K562 (cell line): ENCODE measurements around the gene RCOR1. TPM values are rescaled to one million over a fixed set of nuclear protein-coding genes. Genes with fewer than 3 reads are reported as not detected.

Experiments used
- ATAC-seq: fragments of 200-7000 bp; cut with Tn5 transposase; 3 replicates; pipeline ENCODE4 v1.9.1; 2020; ENCODE audit warnings: moderate library complexity
- BruUV-seq: library from RNA; stranded (reverse); fragments of 400-500 nt; replicated peaks from 2 replicates; lab custom pipeline; 2021; lab: Mats Ljungman, UMichigan
- CTCF ChIA-PET: fragments of 300-600 bp; formaldehyde crosslinking; extraction: SDS; loops from one replicate; lab custom pipeline; 2021; ENCODE audit warnings: low intra/inter-chr PET ratio; lab: Yijun Ruan, JAX
- POLR2A ChIA-PET: fragments of 300-600, 350-650 bp; sonication (Branson Sonifier 250); formaldehyde crosslinking; extraction: SDS; loops from one replicate; lab custom pipeline; 2021; ENCODE audit warnings: antibody characterized with exemption, inconsistent platforms; lab: Yijun Ruan, JAX
- DNase-seq, 4 experiments: peaks; one replicate each; pipeline versions ENCODE4 v3.0.0 to v3.0.0-alpha.2; 2011 to 2018; ENCODE audit warnings: low spot score in 3 of 4, mixed read lengths in 3 of 4; ENCODE audit errors: extremely low read depth in 1 of 4
- FAIRE-seq: peaks from 2 replicates; lab custom pipeline; 2011; peaks lifted over from hg19 to GRCh38; lab: Jason Lieb, UNC
- H2AFZ ChIP-seq: 2 replicates; pipeline ENCODE4 v1.6.0; 2011; ENCODE audit warnings: low read depth, low read length, control low read depth, inconsistent platforms
- H3K27ac ChIP-seq: fragments of 200-600 bp; 3 replicates; pipeline ENCODE4 v1.8.0; 2011; ENCODE audit warnings: low read depth, mild to moderate bottlenecking, control low read depth, inconsistent platforms, low read length, moderate library complexity, mixed read lengths; ENCODE audit errors: extremely low read depth
- H3K27me3 ChIP-seq, 2 experiments: fragments of 300-600 bp in 1 of 2; 2 replicates in 1 of 2; 3 replicates in 1 of 2; pipeline versions ENCODE4 v1.6.0 to v1.8.0; 2011; ENCODE audit warnings: inconsistent platforms in 2 of 2, low read length in 2 of 2, mild to moderate bottlenecking in 1 of 2, mixed read lengths in 1 of 2, moderate library complexity in 1 of 2; ENCODE audit not compliant: control insufficient read depth in 2 of 2, insufficient read depth in 2 of 2
- H3K36me3 ChIP-seq: fragments of 300-600 bp; 3 replicates; pipeline ENCODE4 v1.8.0; 2011; ENCODE audit warnings: mild to moderate bottlenecking, low read length, inconsistent platforms; ENCODE audit not compliant: control insufficient read depth, insufficient read depth
- H3K4me1 ChIP-seq, 2 experiments: fragments of 200-600 bp in 1 of 2; replicated peaks in 1 of 2; 2 replicates in 1 of 2; 3 replicates in 1 of 2; pipeline versions ENCODE4 v1.5.1 to v1.8.0; 2011; ENCODE audit warnings: inconsistent platforms in 2 of 2, low read length in 2 of 2, mild to moderate bottlenecking in 1 of 2, mixed read lengths in 1 of 2, moderate library complexity in 1 of 2; ENCODE audit not compliant: control insufficient read depth in 2 of 2, insufficient read depth in 2 of 2
- H3K4me2 ChIP-seq: 2 replicates; pipeline ENCODE4 v1.6.1; 2011; ENCODE audit warnings: low read length, control low read depth, inconsistent platforms, mixed read lengths; ENCODE audit not compliant: insufficient read depth
- H3K4me3 ChIP-seq: fragments of 200-600 bp; sonication (generic), shearing (Covaris generic); 2 replicates; pipeline ENCODE4 v1.5.1; 2016; ENCODE audit warnings: control low read depth, inconsistent platforms
- H3K79me2 ChIP-seq: fragments of 200-600 bp; 3 replicates; pipeline ENCODE4 v1.8.0; 2011; ENCODE audit warnings: low read length, inconsistent platforms; ENCODE audit not compliant: control insufficient read depth, insufficient read depth
- H3K9ac ChIP-seq, 2 experiments: 2 replicates each; pipeline versions ENCODE4 v1.6.0 to v1.6.1; 2011; ENCODE audit warnings: low read depth in 2 of 2, low read length in 2 of 2, control low read depth in 1 of 2, inconsistent platforms in 1 of 2, mild to moderate bottlenecking in 1 of 2, mixed read lengths in 1 of 2; ENCODE audit not compliant: insufficient read depth in 1 of 2
- H3K9me1 ChIP-seq: one replicate; pipeline ENCODE4 v1.6.0; 2011; ENCODE audit warnings: inconsistent platforms, mild to moderate bottlenecking, low read length, moderate library complexity; ENCODE audit not compliant: control insufficient read depth, insufficient read depth
- H3K9me3 ChIP-seq: replicated peaks from 2 replicates; pipeline ENCODE4 v1.5.1; 2011; ENCODE audit warnings: low read depth, low read length, inconsistent platforms; ENCODE audit not compliant: control insufficient read depth, insufficient read depth
- H4K20me1 ChIP-seq: replicated peaks from 2 replicates; pipeline ENCODE4 v1.6.1; 2011; ENCODE audit warnings: low read length, inconsistent platforms, mixed read lengths; ENCODE audit not compliant: control insufficient read depth, insufficient read depth
- BMI1 ChIP-seq: fragments of 150-350 bp; IDR thresholded peaks from 2 replicates; pipeline ENCODE4 v1.6.1; 2014; ENCODE audit warnings: low read length
- IRF2 ChIP-seq: sonication (generic); formaldehyde crosslinking; IDR thresholded peaks from 2 replicates; pipeline ENCODE4 v1.8.1; 2022; ENCODE audit warnings: mild to moderate bottlenecking, missing genetic modification reagents
- JUNB ChIP-seq: fragments of 450-650 bp; formaldehyde crosslinking; conservative IDR thresholded peaks from 2 replicates; pipeline ENCODE4 v1.4.0; 2020; ENCODE audit warnings: mild to moderate bottlenecking
- MAFF ChIP-seq: IDR thresholded peaks from 2 replicates; pipeline ENCODE4 v1.6.1; 2012; ENCODE audit warnings: low read length, improper control_type of control experiment
- PPARD ChIP-seq: fragments of 250-450 bp; sonication (Bioruptor Pico); IDR thresholded peaks from 2 replicates; pipeline ENCODE4 v1.8.0; 2022; ENCODE audit warnings: inconsistent platforms, mild to moderate bottlenecking, moderate library complexity
- TCF7L2 ChIP-seq: fragments of 150-350 bp; IDR thresholded peaks from 2 replicates; pipeline ENCODE4 v1.6.1; 2016; ENCODE audit warnings: low read depth, mild to moderate bottlenecking, low read length, moderate library complexity
- TFAM ChIP-seq: fragments of 250-450 bp; sonication (Bioruptor Pico); conservative IDR thresholded peaks from 2 replicates; pipeline ENCODE4 v1.5.0; 2021; ENCODE audit warnings: mild to moderate bottlenecking, moderate library complexity
- XRCC4 ChIP-seq: IDR thresholded peaks from one replicate; pipeline ENCODE4 v1.6.1; 2011; ENCODE audit not compliant: insufficient read depth, insufficient read length; ENCODE audit errors: extremely low read depth
- YY1 ChIP-seq, 3 experiments: IDR thresholded peaks; 2 replicates each; pipeline ENCODE4 v1.6.1; 2011; ENCODE audit warnings: low read length in 2 of 3, mild to moderate bottlenecking in 2 of 3, moderate library complexity in 2 of 3, borderline replicate concordance in 1 of 3, control low read depth in 1 of 3, low read depth in 1 of 3; ENCODE audit not compliant: insufficient read depth in 3 of 3, insufficient replicate concordance in 2 of 3, control insufficient read depth in 1 of 3, insufficient read length in 1 of 3; ENCODE audit errors: extremely low read depth in 1 of 3
- WGBS: fragments of 100-300 bp; shearing (Covaris generic); methylation state at CpG from one replicate; pipeline ENCODE4 v1.1.6; 2016; ENCODE audit warnings: low coverage, mixed read lengths; ENCODE audit not compliant: insufficient coverage; ENCODE audit errors: missing lambda C conversion rate; 5-methylcytosine and 5-hydroxymethylcytosine counted together
- in situ Hi-C: fragments of 300-500 bp; cut with MboI; formaldehyde crosslinking; loops from 4 replicates; pipeline ENCODE4 v1.15.0; 2018; ENCODE audit warnings: inconsistent platforms, mixed read lengths
- intact Hi-C: fragments of 100-400 bp; cut with micrococcal nuclease; formaldehyde crosslinking; loops from 2 replicates; pipeline ENCODE4 v1.14.2; 2022
- polyA plus RNA-seq, 8 experiments: library from polyadenylated mRNA; depleted of rRNA in 4 of 8; stranded (reverse) in 5 of 8; unstranded in 3 of 8; fragments of >200 nt; fragmentation: Nextera tagmentation in 2 of 8; fragmentation: Illumina TruSeq in 1 of 8; extraction: Ambion mirVana in 2 of 8; extraction: Trizol in 1 of 8; gene quantifications; 2 replicates each; pipeline versions ENCODE4 v1.2.1 to v1.2.3, GENCODE V29; 2011 to 2014; ENCODE audit warnings: inconsistent platforms in 1 of 8, missing spikeins in 1 of 8
- total RNA-seq, 7 experiments: library from RNA; depleted of rRNA in 6 of 7; stranded (reverse); fragments of >200 nt in 6 of 7; fragmentation: Illumina TruSeq in 2 of 7; extraction: Trizol in 2 of 7; gene quantifications; 2 replicates each; pipeline versions ENCODE4 v1.2.1 to v1.2.3, GENCODE V29; 2011 to 2021; ENCODE audit warnings: low replicate concordance in 1 of 7
- TF ChIP-seq, protein P1 (sequence below): fragments of 450-650 bp; formaldehyde crosslinking; IDR thresholded peaks from 2 replicates; pipeline ENCODE4 v1.4.0; 2020; ENCODE audit warnings: mild to moderate bottlenecking, moderate library complexity

Gene RCOR1
- total and polyA plus RNA-seq, 9 of the 15 experiments (the other 6 are each of a cell fraction or from before 2014, with no cell fraction given): 8.5 to 47.9 (median 20.9) TPM

DNA sequence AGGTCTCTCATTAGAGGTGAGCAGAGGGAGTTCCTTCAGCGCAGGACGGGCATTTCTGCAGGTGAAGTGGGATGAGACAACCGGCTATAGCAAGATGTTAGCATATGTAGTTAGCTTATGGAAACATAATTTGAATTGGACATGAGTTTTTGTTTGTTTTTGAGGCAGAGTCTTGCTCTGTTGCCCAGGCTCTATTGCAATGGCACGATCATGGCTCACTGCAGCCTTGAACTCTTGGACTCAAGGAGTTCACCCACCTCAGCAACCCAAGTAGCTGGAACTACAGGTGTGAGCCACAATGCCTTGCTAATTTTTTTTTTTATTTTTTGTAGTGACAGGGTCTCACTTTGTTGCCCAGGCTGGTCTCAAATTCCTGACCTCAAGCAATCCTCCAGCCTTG is 69.2 kb downstream of the RCOR1 start:
- Histone ChIP-seq H3K9ac (no peak overlapping the region), H3K79me2 (peaks cover 99% of the 10 kb centered on the region), H4K20me1 (peaks cover 26% of the 10 kb centered on the region), H3K4me2 (no peak overlapping the region), H3K27me3 (no peaks in the 10 kb centered on the region), H3K9me1 (peaks cover 3% of the 10 kb centered on the region), H3K4me1 (peaks cover 3 to 40% of the 10 kb centered on the region in 2 experiments; a peak in 4 of 5 replicates), H3K4me3 (no peak overlapping the region), H3K36me3 (peaks cover 9% of the 10 kb centered on the region; the same call in 2 of the 3 replicates), H3K9me3 (no peaks in the 10 kb centered on the region), H3K27ac (no peak overlapping the region), H2AFZ (no peak overlapping the region)
- intact Hi-C loops (no loop called here), in situ Hi-C loops (no loop called here)
- ChIA-PET POLR2A (no interaction called here), CTCF (no interaction called here)
- BruUV-seq: no TSS peak
- 87% methylated on average over 4 of the region's 4 CpGs for WGBS
- DNase-seq: no peak
- ATAC-seq: no peak
- FAIRE-seq: no peak
- no peak for TF ChIP-seq XRCC4
- TF ChIP-seq IRF2 (CRISPR knock-in tag): no peak
- no peak for TF ChIP-seq YY1 (IDR thresholded peaks at IDR 0.05; ENCODE audit: borderline replicate concordance in 1 of 3, control insufficient read depth in 1 of 3, extremely low read depth in 1 of 3, insufficient read depth in 3 of 3, insufficient read length in 1 of 3, insufficient replicate concordance in 2 of 3, low read depth in 1 of 3, low read length in 2 of 3)
- TF ChIP-seq TFAM (CRISPR knock-in tag): no peak
- no peak for TF ChIP-seq TCF7L2
- no peak for TF ChIP-seq PPARD (CRISPR knock-in tag)
- no peak for TF ChIP-seq MAFF
- TF ChIP-seq, protein P1, sequence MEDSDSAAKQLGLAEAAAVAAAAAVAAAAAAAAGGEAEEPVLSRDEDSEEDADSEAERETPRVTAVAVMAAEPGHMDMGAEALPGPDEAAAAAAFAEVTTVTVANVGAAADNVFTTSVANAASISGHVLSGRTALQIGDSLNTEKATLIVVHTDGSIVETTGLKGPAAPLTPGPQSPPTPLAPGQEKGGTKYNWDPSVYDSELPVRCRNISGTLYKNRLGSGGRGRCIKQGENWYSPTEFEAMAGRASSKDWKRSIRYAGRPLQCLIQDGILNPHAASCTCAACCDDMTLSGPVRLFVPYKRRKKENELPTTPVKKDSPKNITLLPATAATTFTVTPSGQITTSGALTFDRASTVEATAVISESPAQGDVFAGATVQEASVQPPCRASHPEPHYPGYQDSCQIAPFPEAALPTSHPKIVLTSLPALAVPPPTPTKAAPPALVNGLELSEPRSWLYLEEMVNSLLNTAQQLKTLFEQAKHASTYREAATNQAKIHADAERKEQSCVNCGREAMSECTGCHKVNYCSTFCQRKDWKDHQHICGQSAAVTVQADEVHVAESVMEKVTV: no peak
- TF ChIP-seq JUNB: no peak
- TF ChIP-seq BMI1: no peak
